DND-41 (cell line): Measurements from ENCODE around the gene ROCK2.

Experiments
- ATAC-seq: fragments of 200-7000 bp; cut with Tn5 transposase; 3 replicates; pipeline ENCODE4 v1.9.1; 2021; ENCODE audit warnings: low read depth; ENCODE audit not compliant: insufficient read depth
- DNase-seq: peaks from one replicate; pipeline ENCODE4 v3.0.0-alpha.2; 2020
- H2AFZ ChIP-seq: 2 replicates; pipeline ENCODE4 v1.6.0; 2012; ENCODE audit warnings: low read depth, low read length
- H3K27ac ChIP-seq: 2 replicates; pipeline ENCODE4 v1.5.1; 2012; ENCODE audit warnings: low read length, inconsistent platforms
- H3K27me3 ChIP-seq: fragments of 200-600 bp; sonication (generic); 2 replicates; pipeline ENCODE4 v1.6.0; 2012; ENCODE audit warnings: low read length, mild to moderate bottlenecking, inconsistent platforms; ENCODE audit not compliant: insufficient read depth, poor library complexity
- H3K36me3 ChIP-seq: 2 replicates; pipeline ENCODE4 v1.5.1; 2012; ENCODE audit warnings: low read length, inconsistent platforms; ENCODE audit not compliant: insufficient read depth
- H3K4me1 ChIP-seq: 2 replicates; pipeline ENCODE4 v1.5.1; 2012; ENCODE audit warnings: mild to moderate bottlenecking, low read length; ENCODE audit not compliant: insufficient read depth
- H3K4me2 ChIP-seq: 2 replicates; pipeline ENCODE4 v1.6.0; 2012; ENCODE audit warnings: mild to moderate bottlenecking, moderate library complexity, low read length, inconsistent platforms; ENCODE audit not compliant: insufficient read depth
- H3K4me3 ChIP-seq, 2 experiments: fragments of 200-600 bp in 1 of 2; shearing (Covaris generic) in 1 of 2; 2 replicates each; pipeline ENCODE4 v1.5.1; 2012 to 2016; ENCODE audit warnings: inconsistent platforms in 2 of 2, low read length in 2 of 2, mild to moderate bottlenecking in 2 of 2, low read depth in 1 of 2, moderate library complexity in 1 of 2
- H3K79me2 ChIP-seq: 2 replicates; pipeline ENCODE4 v1.6.0; 2012; ENCODE audit warnings: low read length, inconsistent platforms; ENCODE audit not compliant: insufficient read depth
- H3K9ac ChIP-seq: 2 replicates; pipeline ENCODE4 v1.6.0; 2012; ENCODE audit warnings: low read depth, mild to moderate bottlenecking, inconsistent platforms, low read length, moderate library complexity
- H3K9me3 ChIP-seq: 2 replicates; pipeline ENCODE4 v1.5.1; 2012; ENCODE audit warnings: low read length, moderate library complexity, mild to moderate bottlenecking, inconsistent platforms; ENCODE audit not compliant: insufficient read depth, severe bottlenecking
- H4K20me1 ChIP-seq: 2 replicates; pipeline ENCODE4 v1.6.0; 2012; ENCODE audit warnings: low read length; ENCODE audit not compliant: insufficient read depth
- CTCF ChIP-seq: IDR thresholded peaks from 2 replicates; pipeline ENCODE4 v1.5.1; 2012; ENCODE audit warnings: borderline replicate concordance, low read length, moderate library complexity, mild to moderate bottlenecking; ENCODE audit not compliant: poor library complexity, severe bottlenecking; ENCODE audit errors: extremely low read depth
- EZH2 ChIP-seq: IDR thresholded peaks from 3 replicates; pipeline ENCODE4 v1.6.1; 2012; ENCODE audit warnings: borderline replicate concordance, low read depth, mild to moderate bottlenecking, moderate library complexity, low read length, inconsistent platforms; ENCODE audit not compliant: severe bottlenecking

The ROCK2 gene

GRCh38 chr2:11292464-11293255 lies 51.8 kb downstream of the ROCK2 start:
- ATAC-seq (no peak), DNase-seq (no peak)
- H3K27me3 ChIP-seq, result no peaks in the 10 kb centered on the region
- H4K20me1 ChIP-seq, result peaks cover 30% of the 10 kb centered on the region
- H3K4me3 ChIP-seq, result no peak overlapping the region
- H3K4me2 ChIP-seq, result no peak overlapping the region
- no peak overlapping the region for H3K27ac ChIP-seq
- no peak overlapping the region for H3K9ac ChIP-seq
- peaks cover 84% of the 10 kb centered on the region for H3K79me2 ChIP-seq
- H3K36me3 ChIP-seq, result no peaks in the 10 kb centered on the region
- H3K9me3 ChIP-seq, result no peaks in the 10 kb centered on the region
- H2AFZ ChIP-seq, result no peak overlapping the region
- TF ChIP-seq CTCF (no peak), EZH2 (no peak)
- H3K4me1 ChIP-seq, result no peaks in the 10 kb centered on the region

GRCh38 chr2:11290713-11291112 lies 53.7 kb downstream of the ROCK2 start:
- Histone ChIP-seq H3K4me2 (no peak overlapping the region), H3K27ac (no peak overlapping the region), H3K36me3 (peaks cover 9% of the 10 kb centered on the region), H3K79me2 (peaks cover 70% of the 10 kb centered on the region), H3K4me1 (no peaks in the 10 kb centered on the region), H4K20me1 (peaks cover 30% of the 10 kb centered on the region), H3K9me3 (no peaks in the 10 kb centered on the region), H3K27me3 (no peaks in the 10 kb centered on the region), H3K9ac (no peak overlapping the region), H3K4me3 (no peak overlapping the region), H2AFZ (no peak overlapping the region)
- TF ChIP-seq CTCF (no peak), EZH2 (no peak)
- DNase-seq, result no peak
- no peak for ATAC-seq

GRCh38 chr2:11290211-11290610 lies 54.2 kb downstream of the ROCK2 start:
- Histone ChIP-seq H3K27ac (no peak overlapping the region), H3K27me3 (no peaks in the 10 kb centered on the region), H4K20me1 (peaks cover 27% of the 10 kb centered on the region), H3K36me3 (peaks cover 14% of the 10 kb centered on the region), H3K9ac (no peak overlapping the region), H2AFZ (no peak overlapping the region), H3K9me3 (peaks cover 4% of the 10 kb centered on the region), H3K79me2 (peaks cover 65% of the 10 kb centered on the region), H3K4me1 (no peaks in the 10 kb centered on the region), H3K4me3 (no peak overlapping the region), H3K4me2 (no peak overlapping the region)
- ATAC-seq, result no peak
- DNase-seq, result no peak
- TF ChIP-seq CTCF (no peak), EZH2 (no peak)
